ENCODE data around the gene DGKH. TPM values are rescaled to one million over a fixed set of nuclear protein-coding genes. Genes with fewer than 3 reads are reported as not detected.

DGKH gene
- total and polyA plus RNA-seq, 8 donors: 0.61 to 41.5 (median 11.7) TPM

- Histone ChIP-seq H3K4me1 (peaks cover 0 to 19% (median 7%) of the 10 kb centered on the region in 4 donors), H3K27ac (no peak overlapping the region), H3K9me3 (peaks cover 0 to 4% (median 0%) of the 10 kb centered on the region in 4 donors), H3K4me3 (no peak overlapping the region), H3K27me3 (no peaks in the 10 kb centered on the region), H3K36me3 (no peaks in the 10 kb centered on the region)
- TF ChIP-seq EP300 (IDR thresholded peaks at IDR 0.05): no peak
- TF ChIP-seq CTCF (IDR thresholded peaks at IDR 0.05): no peak
- TF ChIP-seq POLR2A (IDR thresholded peaks at IDR 0.05): no peak
- TF ChIP-seq POLR2AphosphoS5 (IDR thresholded peaks at IDR 0.05): no peak
- no peak for DNase-seq
- 82 to 96% (median 88%) methylated on average over 5 of the region's 5 CpGs for WGBS, 5 donors
- intact Hi-C loops (cut with DNase I; ENCODE audit: low total_unique reads): loop anchor here (5.0 kb wide), 1 partner anchor 435 kb away; no protein-coding TSS in a partner anchor
These were observed 59.0 kb downstream of the DGKH start for GRCh38 chr13:42107421-42107820.

GRCh38 chr13:42108217-42108616 lies 59.8 kb downstream of the DGKH start:
- WGBS, 5 donors: 93 to 98% (median 94%) methylated on average over 4 of the region's 4 CpGs
- intact Hi-C loops (cut with DNase I; ENCODE audit: low total_unique reads): loop anchor here (5.0 kb wide), 1 partner anchor 436 kb away; no protein-coding TSS in a partner anchor
- DNase-seq: no peak

GRCh38 chr13:42109957-42110356 lies 61.5 kb downstream of the DGKH start:
- H3K27ac ChIP-seq: no peak overlapping the region
- intact Hi-C loops (cut with DNase I; ENCODE audit: low total_unique reads): loop anchor here (5.0 to 10.0 kb wide), 2 partner anchors 205 to 438 kb away; no protein-coding TSS in a partner anchor
- WGBS, 5 donors: 97 to 98% (median 98%) methylated on average over 2 of the region's 2 CpGs

More at GRCh38 chr13:42108217-42108616, 59.8 kb downstream of the DGKH start:
- peaks cover 0 to 4% (median 0%) of the 10 kb centered on the region in 4 donors for H3K9me3 ChIP-seq
- H3K4me1 ChIP-seq: peaks cover 0 to 18% (median 7%) of the 10 kb centered on the region in 4 donors
- no peaks in the 10 kb centered on the region for H3K36me3 ChIP-seq
- TF ChIP-seq EP300 (IDR thresholded peaks at IDR 0.05): no peak
- TF ChIP-seq POLR2AphosphoS5 (IDR thresholded peaks at IDR 0.05): no peak
- no peak for TF ChIP-seq POLR2A (IDR thresholded peaks at IDR 0.05)
- TF ChIP-seq CTCF (IDR thresholded peaks at IDR 0.05): no peak
- no peak overlapping the region for H3K4me3 ChIP-seq
- no peaks in the 10 kb centered on the region for H3K27me3 ChIP-seq
- H3K27ac ChIP-seq: no peak overlapping the region

More at GRCh38 chr13:42109957-42110356, 61.5 kb downstream of the DGKH start:
- H3K36me3 ChIP-seq: no peaks in the 10 kb centered on the region
- TF ChIP-seq EP300 (IDR thresholded peaks at IDR 0.05) (no peak), CTCF (IDR thresholded peaks at IDR 0.05) (no peak), POLR2A (IDR thresholded peaks at IDR 0.05) (no peak), POLR2AphosphoS5 (IDR thresholded peaks at IDR 0.05) (no peak)
- DNase-seq: no peak
- no peaks in the 10 kb centered on the region for H3K27me3 ChIP-seq
- H3K4me1 ChIP-seq: peaks cover 0 to 18% (median 7%) of the 10 kb centered on the region in 4 donors
- no peaks in the 10 kb centered on the region for H3K9me3 ChIP-seq
- no peak overlapping the region for H3K4me3 ChIP-seq
